HG02938 (cell line): Measurements from ENCODE around the gene RHO.
"Not testable (repeated sequence)": the region's sequence is repeated elsewhere in the genome, so short reads cannot be mapped to it uniquely, and the experiment has no call there.

Experiments
- ATAC-seq: cut with Tn5 transposase; IDR thresholded peaks from one replicate; pipeline ENCODE4 v1.9.1; 2021; ENCODE audit warnings: mild to moderate bottlenecking, moderate library complexity; ENCODE audit not compliant: unreplicated experiment

RHO gene

DNA sequence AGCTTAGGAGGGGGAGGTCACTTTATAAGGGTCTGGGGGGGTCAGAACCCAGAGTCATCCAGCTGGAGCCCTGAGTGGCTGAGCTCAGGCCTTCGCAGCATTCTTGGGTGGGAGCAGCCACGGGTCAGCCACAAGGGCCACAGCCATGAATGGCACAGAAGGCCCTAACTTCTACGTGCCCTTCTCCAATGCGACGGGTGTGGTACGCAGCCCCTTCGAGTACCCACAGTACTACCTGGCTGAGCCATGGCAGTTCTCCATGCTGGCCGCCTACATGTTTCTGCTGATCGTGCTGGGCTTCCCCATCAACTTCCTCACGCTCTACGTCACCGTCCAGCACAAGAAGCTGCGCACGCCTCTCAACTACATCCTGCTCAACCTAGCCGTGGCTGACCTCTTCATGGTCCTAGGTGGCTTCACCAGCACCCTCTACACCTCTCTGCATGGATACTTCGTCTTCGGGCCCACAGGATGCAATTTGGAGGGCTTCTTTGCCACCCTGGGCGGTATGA lies at the start of gene RHO:
TSS of gene RHO (plus strand) at position 51 of the 512 bp plus-strand sequence. CDS start at position 146, 95 bp downstream.
- ATAC-seq = no peak

DNA sequence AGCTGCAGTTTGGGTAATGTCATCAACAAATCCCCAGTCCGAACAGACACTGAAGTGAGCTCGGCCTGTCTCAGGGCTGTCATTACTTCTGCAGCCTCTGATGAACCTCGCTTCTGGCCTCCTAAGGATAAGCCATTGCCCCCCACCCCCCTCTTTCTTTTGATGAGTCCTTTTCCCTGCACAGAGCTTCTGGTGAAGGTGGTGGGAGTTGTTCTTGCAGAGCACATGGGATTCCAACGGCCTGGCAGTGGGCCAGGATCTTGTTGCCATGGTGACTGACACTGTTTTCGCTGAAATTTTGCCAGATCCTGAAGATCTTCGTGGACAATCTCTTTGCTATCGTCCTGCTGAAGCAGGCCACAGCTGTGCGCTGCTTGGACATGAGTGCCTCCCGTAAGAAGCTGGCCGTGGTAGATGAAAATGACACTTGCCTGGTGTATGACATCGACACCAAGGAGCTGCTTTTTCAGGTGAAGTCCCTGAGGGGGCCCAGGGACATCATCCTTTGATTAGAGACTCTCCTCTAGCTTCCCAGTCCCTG lies 47.1 kb upstream of the RHO start:
- not testable (repeated sequence) for ATAC-seq

DNA sequence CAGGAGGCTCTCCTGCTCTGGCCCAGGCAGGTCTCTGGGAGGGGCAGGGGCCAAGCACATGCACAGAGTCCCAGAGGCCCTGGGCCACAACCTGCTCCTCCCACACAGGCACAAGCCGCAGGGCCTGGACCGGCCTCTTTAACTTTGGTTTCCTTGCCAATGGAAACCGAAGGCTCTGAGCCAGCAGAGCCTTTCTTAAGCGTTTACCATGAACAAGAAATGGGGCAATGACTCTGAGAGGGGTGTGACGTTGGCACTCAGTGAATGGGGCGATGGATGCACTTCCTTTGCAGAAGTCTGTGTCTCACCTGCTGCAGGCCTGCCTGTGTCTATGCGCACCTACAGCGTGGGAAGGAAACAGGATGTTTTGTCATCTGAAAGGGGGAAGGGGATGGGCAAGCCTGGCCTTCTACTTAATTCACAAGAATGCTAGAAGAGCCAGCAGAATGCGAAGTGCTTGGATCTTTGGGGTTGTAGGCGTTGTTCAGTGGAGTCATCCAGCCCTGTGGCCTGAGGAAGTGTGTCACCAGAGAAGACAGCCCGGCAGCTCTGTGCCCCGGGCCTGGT lies 46.6 kb upstream of the RHO start:
- no peak for ATAC-seq

DNA sequence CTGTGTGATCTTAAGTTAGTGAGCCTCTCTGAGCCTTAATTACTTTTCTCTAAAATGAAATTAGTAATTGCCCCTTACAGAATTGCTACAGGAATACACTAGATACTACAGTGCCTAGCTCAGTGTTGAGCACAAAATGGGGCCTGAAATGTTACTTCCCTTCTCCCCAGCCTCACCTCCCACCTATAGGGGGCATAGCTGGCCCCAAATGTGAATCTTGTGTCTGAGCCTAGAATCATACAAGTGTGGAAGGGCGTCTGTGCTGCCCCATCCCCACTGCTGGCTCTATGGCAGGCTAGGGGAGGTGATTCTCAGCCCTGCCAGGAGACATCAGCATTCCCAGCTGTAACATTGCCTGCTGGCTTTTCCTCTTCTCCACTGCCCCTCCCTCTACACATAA lies 45.7 kb upstream of the RHO start:
- no peak for ATAC-seq

DNA sequence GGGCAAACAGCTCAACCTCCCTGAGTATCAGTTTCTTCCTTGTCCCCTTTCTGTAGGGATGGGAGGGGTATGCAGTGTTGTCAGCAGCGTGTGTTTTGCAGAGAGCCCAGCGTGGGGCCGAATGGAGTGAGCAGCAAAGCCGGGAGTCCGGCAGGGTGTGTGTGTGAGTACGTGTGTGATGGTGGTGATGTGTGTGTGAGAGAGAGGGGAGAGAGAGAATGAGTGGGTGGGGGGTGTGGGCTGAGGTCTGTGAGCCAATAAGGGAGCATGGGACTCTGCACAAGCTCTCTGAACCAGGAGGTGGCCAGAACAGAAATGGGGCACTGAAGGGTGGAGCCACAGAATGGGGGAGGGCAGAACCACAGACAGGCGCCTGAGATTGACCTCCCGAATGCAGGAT lies 44.6 kb upstream of the RHO start:
- no peak for ATAC-seq

DNA sequence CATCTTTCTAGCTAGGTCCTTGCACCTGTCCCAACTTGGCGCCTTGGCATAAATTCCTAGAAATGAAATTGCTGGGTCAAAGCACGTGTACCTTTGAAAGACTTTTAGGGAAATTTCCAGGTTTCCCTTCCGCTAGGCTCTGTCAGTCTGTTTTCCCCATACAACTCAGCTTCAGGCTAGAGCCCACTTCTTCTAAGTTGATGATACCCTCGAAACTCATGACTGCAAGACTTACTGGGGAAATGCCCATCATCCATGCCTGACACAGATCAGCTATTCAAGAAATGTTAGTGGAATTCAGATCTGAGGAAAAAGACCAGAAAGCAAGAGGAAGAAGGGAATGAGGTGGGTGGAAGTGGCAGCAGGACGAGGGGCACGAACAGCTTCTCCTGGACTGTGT lies 43.3 kb upstream of the RHO start:
- not testable (repeated sequence) for ATAC-seq

DNA sequence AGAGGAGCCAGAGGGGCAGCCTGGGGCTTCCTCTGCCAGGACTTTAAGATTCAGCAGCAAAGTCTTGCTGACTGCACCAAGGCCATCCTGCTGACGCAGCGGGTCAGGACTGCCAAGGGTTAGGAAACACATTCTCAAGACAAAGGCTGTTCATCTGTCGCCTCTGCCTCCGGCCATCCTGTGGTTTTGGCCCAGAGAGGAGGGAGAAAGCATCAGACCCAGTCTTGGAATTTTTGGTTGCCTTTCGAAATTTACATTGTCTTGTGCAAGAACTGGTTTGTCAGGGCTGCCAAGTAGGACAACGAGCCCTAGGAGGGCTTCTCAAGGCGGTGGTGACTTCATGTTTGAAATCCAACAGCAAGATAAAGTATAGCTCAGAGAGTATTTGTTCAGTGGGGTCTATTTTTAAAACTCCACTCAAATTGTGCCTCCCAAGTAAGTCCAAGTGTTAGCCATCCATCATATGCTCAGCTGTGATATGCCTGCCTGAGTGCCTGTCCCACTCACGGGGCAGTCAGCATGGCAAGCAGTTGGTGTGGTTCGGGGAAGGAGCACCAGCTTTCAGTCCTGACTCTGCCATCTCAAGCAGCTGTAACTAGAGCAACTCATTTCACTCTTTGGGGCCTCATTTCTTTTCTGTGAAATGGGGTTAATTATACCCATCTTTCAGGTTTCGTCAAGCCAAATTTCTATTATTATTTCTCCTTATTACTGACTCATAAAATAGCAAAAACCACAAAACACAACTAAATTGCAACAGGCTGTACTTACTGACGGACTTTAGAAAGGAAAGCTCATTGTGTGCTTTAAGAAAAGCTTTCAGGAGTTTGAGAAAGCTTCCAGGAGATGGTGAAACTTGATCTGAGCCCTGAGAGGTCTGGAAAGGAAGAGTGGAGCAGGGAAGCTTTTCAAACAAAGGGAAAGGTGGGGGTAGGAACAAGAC lies 42.4 kb upstream of the RHO start:
- no peak for ATAC-seq

DNA sequence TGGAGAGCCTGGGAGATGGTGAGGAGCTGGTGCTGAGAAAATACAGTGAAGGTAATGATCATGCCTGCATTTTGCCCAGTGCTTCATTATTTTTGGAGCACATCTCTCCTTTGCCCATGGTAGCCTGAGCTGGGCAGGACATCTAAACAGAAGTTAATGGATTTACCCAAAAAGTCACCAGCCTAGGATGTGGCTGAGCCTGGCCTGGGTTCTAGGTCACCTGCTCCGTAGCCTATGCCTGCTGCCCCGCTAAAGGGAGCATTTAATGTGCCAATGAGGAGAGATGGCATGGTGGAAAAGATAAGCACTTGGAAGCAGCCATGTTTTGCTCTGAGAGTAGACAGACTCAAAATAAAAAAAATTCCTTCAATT lies 41.8 kb upstream of the RHO start:
- ATAC-seq = no peak

DNA sequence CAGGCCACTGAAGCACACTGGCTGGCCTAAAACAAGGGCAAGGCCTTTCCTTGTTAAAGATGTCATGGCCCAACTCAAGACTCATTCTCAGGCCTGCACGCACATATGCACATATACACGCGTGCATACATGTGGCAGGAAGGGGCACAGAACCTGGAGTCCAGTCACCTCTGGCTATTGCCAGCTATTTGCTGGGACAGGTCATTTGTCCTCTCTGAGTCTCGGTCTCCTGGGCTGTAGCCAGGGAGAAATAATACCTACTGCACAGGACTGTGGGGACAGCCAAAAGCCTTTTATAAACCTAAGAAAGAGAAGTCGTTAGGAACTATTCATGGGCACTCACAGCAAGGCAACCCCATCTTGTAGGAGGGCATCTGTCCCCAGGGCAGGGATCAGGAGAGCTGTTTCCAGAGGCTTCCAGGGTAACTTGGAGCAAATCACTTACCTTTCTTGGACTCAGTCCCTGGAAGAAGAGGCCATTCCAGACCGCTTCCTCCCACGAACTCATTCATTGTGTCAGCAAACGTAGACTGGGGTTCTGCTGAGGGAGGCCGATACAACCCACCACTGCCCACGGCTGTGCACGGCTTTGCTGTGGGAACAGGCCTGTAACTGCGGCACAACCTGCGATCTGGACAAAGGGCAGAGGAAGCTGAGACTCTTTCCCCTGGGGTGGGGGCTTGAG lies 41.1 kb upstream of the RHO start:
- ATAC-seq = no peak

DNA sequence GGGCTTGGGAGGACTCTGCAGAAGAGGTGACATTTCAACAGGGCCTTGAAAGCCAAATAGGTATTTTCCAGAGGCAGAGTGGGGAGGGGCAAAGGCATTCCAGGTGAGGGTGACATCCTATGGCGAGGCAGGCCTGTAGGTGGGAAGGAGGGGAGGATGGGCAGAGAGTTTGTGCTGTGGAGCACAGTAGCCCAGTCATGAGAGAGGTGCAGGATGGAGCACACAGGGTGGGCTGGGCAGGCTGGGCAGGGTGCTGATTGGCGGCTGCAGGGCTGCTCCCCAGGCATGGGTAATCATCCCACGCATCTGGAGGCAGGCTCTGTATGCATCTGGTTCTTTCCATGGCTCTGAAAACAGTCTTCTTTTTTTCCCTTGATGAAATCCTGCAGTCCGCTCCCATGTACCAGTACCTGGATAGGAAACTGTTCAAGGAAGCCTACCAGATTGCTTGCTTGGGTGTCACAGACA lies 40.5 kb upstream of the RHO start:
- ATAC-seq = not testable (repeated sequence)

DNA sequence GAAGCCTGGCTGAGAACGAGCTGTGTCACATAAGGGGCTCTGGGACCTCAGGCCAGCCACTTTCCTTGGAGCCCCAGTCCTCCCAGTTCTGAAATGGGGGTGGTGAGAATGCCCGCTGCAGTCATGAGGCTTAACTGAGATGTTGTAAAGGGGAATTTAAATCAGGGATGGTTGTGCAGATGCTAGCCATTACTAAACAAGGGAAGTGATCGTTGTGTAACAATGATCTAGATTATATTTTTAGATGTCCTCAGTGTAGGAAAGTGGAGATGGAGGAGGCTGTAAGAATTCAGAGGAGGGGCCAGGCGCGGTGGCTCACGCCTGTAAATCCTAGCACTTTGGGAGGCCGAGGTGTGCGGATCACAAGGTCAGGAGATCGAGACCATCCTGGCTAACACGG lies 39.2 kb upstream of the RHO start:
- not testable (repeated sequence) for ATAC-seq

DNA sequence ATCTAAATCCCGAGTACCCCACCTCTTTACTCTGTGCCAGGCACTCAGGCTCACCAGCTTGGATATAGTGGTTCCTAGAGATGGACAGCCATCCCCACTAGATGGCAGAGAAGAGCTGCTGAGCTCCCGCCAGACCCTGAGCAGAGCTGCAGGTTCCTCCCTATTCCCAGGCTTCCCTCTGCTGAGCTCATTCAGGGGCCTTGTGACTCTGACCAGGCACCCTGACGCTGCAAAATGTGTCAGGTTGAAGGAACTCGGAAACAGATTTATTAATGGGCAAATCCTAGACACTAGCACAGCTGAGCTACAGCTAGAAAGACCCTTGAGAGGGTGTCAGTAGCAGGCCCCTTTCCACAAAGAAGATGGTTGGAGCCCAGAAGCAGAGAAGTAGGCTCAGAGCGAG lies 38.2 kb upstream of the RHO start:
- ATAC-seq = no peak

DNA sequence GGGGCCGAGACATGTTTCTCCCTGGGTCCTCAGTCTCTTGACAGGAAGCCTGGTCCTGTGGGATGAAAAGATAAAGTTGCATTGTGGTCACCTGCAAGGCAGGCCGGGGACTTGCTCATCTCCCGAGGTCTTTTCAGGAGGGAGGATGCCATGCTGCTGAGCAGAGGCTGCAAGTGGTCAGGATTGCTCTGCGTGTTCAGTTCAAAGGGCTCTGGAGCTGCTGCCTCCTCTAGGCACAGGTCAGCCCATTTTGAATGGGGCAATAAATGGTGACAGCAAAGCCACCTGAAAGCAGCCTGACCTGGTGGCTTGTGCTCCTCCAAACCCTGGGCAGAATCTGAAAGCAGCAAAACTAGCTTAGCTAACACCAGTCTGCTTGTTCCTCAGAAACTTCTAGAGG lies 37.4 kb upstream of the RHO start:
- ATAC-seq = not testable (repeated sequence)

DNA sequence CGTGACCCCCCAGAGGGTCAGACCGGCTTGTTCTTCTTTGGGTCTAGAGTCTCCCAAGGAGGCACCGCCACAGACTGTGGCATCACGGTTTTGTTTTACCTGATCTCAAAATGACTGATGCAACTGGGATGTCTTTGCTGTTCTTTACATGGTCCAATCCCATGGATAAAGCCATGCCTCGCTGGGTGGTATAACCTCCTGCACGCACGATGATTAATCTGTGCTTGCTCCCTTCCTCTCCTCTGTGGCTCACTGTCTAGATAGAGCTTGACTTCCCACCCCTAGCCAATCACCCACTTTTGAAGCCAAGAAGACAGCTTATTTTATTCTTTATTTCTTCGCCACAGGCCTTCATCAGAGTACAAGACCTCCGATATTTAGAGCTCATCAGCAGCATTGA lies 36.6 kb upstream of the RHO start:
- ATAC-seq = no peak

DNA sequence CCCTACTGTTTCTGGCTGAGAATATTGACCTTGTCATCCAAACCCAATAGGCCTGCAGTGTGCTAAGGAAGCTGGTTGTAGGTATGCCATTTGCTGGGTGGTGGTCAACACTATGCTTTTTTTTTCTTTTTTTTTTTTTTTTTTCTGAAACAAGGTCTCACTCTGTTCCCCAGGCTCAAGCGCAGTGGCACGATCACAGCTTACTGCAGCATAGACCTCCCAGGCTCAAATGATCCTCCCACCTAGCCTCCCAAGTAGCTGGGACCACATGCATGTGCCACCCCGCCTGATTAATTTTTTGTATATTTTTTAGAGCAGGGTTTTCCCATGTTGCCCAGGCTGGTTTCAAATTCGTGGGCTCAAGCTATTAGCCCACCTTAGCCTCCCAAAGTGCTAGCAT lies 35.7 kb upstream of the RHO start:
- no peak for ATAC-seq

DNA sequence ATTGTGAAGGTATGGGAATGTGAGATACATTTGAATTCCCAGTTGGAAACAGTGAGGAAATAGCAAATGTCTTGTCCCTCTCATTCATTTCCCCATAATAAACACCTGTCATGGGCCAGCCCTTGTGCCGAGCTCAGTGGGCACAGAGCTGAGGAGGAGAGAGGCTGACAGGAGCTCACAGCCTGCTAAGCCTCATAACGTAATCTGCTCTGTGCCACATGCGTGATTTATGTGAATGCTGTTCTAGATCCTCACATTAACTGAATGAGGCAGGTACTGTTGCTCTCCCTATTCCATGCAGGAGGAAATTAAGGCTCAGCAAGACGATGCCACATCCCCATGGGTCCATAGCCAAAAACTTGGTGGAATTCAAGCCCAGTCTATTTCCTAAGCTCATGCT lies 35.2 kb upstream of the RHO start:
- ATAC-seq = no peak

DNA sequence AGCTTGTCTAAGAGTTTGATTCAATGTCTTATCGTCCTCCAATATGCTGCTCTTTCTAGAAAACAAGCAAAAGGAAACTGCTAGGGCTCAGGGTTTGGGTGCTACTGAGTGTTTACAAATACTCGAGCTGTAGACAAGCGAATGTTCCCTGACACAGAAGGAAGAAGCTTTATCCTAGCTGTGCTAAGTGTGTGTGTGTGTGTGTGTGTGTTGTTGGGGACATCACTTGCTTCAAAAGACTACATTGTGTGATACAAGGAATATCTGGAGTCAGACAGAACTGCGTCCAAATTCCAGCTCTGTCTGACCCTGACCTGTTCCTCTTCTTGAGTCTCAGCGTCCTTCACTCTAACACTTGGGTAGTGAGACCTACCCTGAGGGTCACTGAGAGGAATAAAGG lies 33.9 kb upstream of the RHO start:
- not testable (repeated sequence) for ATAC-seq

DNA sequence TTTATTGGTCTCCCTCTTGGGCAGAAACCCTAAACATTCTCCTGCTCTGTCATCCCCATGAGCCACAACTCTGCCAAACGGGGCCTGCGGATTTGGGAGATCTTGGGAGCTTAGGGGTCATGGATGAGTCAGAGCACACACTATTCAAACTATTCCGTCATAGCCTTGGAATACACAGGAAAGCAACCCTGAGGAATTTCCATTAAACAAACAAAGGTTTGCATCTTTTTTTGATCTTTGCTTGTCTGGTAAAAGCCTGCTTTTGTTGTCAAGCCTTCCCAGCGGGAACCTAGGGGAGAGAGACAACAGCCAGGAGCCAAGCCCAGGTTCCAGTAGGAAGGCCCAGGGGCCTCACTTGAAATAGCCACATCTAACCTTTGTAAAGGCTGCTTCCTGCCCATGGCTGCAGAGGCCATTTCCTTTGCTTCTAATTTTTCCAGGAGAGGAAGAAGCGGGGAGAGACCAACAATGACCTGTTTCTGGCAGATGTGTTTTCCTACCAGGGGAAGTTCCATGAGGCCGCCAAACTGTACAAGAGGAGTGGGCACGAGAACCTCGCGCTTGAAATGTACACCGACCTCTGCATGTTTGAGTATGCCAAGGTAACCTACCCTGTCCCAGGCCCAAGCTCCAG lies 33.3 kb upstream of the RHO start:
- ATAC-seq = not testable (repeated sequence)

DNA sequence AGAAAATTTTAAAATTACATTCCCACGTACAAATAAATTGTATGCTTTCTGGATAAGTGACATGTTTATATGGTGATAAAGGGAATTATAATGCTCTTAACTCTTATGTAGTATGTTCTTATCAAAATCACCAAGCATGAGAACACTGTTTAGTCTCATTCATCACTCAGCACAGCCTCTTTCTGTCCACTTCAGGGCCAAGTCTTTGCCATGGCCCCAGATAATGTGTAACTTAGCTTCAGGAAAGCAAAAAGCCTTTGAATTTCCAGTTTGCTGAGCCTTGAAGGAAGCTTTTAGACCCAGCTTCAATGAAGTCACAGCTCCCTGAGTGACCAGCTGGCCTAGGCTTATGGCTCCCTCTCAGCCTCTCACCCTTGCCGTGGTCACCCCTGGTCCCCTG lies 30.6 kb upstream of the RHO start:
- not testable (repeated sequence) for ATAC-seq

DNA sequence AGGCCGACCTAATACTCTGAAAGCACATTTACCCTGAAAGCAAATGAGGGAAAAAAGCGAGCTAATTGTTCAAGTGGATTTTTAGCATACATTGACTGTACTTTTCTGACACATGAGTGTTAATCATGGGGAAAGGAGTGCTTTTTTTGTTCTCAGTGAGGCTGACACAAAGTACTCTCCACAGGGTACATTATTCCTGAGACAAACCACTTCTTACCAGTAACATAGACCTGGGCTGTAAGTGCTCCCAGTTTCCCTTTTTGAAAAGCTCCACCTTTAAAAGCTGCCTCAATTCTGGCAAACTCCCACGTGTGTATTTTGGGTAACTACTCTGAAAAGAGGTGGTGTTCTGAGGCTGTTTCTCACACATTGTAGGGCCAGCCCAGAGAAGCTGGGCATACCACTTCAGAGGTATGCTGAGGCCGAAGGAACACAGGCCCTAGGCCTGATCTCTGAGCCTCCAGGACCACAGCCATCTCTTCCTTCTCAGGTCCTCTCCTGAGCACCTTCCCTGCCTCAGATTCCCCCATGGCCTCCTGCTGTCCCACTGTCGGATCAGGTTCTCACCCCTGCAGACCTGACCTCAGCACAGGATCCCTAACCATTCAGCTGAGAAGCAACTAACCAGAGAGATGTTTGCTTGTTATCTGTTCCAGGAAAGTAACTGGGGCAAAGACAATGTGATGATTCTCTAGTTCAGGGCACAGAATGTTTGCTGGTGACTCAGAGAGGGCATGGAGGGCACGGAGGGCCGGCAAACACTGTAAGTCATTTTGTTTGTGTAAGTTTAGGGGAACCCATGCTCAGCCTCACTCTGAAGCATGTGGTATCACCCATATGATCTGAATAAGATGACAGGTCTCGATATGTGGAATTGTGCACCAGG lies 29.6 kb upstream of the RHO start:
- not testable (repeated sequence) for ATAC-seq
